Subcutaneous abdominal adipose tissue (tissue), 5 donors: Measurements from ENCODE around the gene CPB2.

Experiments used
- H3K27ac ChIP-seq: one replicate; pipeline ENCODE4 v1.7.0; 2013; ENCODE audit warnings: low read depth, mild to moderate bottlenecking, inconsistent platforms, low read length, moderate library complexity
- H3K27me3 ChIP-seq, 5 donors: one replicate each; pipeline ENCODE4 v1.7.0; 2013; ENCODE audit warnings: low read length in 5 of 5, inconsistent platforms in 1 of 5; ENCODE audit not compliant: control insufficient read depth in 5 of 5, insufficient read depth in 4 of 5
- H3K36me3 ChIP-seq, 5 donors: one replicate each; pipeline ENCODE4 v1.7.0; 2013; ENCODE audit warnings: low read length in 5 of 5; ENCODE audit not compliant: control insufficient read depth in 5 of 5, insufficient read depth in 5 of 5
- H3K4me1 ChIP-seq, 5 donors: one replicate each; pipeline ENCODE4 v1.7.0; 2013; ENCODE audit warnings: low read length in 5 of 5, mild to moderate bottlenecking in 3 of 5, moderate library complexity in 1 of 5; ENCODE audit not compliant: control insufficient read depth in 5 of 5, insufficient read depth in 5 of 5
- H3K4me3 ChIP-seq, 5 donors: one replicate each; pipeline ENCODE4 v1.7.0; 2013; ENCODE audit warnings: low read length in 5 of 5, low read depth in 1 of 5
- H3K9ac ChIP-seq, 5 donors: one replicate each; pipeline ENCODE4 v1.7.0; 2013; ENCODE audit warnings: low read length in 5 of 5, mild to moderate bottlenecking in 4 of 5, moderate library complexity in 3 of 5
- H3K9me3 ChIP-seq, 5 donors: one replicate each; pipeline ENCODE4 v1.7.0; 2013; ENCODE audit warnings: low read length in 5 of 5; ENCODE audit not compliant: control insufficient read depth in 5 of 5
- donor health status: healthy.
- donor health status: healthy.
- donor health status: healthy.
- donor health status: healthy.
- donor health status: healthy.

CPB2 gene

GRCh38 chr13:46142776-46143175, 37.9 kb upstream of the CPB2 start:
- Histone ChIP-seq H3K27me3 (no peaks in the 10 kb centered on the region), H3K36me3 (peaks cover 0 to 36% (median 2%) of the 10 kb centered on the region in 5 donors), H3K4me1 (no peaks in the 10 kb centered on the region), H3K9ac (no peak overlapping the region), H3K9me3 (no peaks in the 10 kb centered on the region), H3K27ac (no peak overlapping the region), H3K4me3 (no peak overlapping the region)

DNA sequence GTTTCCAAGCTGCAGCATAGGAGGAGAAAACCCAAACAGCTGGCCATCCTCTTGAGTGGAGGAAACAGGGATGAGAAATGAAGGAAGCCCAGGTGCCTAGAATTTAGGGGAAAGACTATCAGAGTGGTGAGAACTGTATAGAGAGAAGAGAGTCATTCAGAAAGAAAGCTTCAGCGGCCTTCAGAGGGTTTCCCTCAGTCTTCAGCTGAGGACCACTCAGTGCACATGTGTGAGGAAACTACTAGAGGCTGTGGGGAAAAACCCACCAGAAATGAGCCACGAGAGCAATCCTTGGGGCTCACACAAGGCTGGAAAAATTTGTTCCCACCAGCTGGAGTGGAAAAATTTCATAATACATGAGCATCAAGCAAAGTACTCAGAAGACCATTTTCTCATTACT, 35.2 kb upstream of the CPB2 start:
- Histone ChIP-seq H3K4me1 (no peaks in the 10 kb centered on the region), H3K36me3 (peaks cover 0 to 51% (median 2%) of the 10 kb centered on the region in 5 donors), H3K27ac (no peak overlapping the region), H3K9me3 (no peaks in the 10 kb centered on the region), H3K9ac (no peak overlapping the region), H3K27me3 (no peaks in the 10 kb centered on the region), H3K4me3 (no peak overlapping the region)

- Histone ChIP-seq H3K36me3 (peaks cover 0 to 44% (median 2%) of the 10 kb centered on the region in 5 donors), H3K9me3 (no peaks in the 10 kb centered on the region), H3K27ac (no peak overlapping the region)
These were observed 32.9 kb upstream of the CPB2 start for GRCh38 chr13:46137627-46138317.

DNA sequence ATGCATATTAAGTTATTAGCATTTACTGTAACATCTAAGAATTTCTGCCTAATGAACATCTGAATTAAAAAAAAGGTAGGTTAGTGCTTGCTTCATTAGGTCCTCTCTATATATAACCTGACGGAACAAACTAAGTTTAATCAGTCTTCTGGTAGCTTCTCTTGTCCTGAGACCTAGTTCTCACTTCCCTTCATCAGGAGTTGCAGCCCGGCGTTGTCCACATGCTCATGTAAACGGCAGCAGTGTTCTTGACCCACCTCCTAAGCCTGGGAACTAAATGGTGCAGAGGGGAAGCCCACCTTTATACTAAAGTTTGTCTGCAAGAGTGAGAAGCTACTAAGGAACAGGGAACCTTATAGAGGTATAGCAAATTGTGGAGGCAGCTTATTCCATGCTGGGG, 31.9 kb upstream of the CPB2 start:
- H3K9me3 ChIP-seq, result no peaks in the 10 kb centered on the region
- H3K27me3 ChIP-seq, result no peaks in the 10 kb centered on the region
- no peak overlapping the region for H3K27ac ChIP-seq
- H3K9ac ChIP-seq, result no peak overlapping the region
- H3K4me3 ChIP-seq, result no peak overlapping the region
- peaks cover 0 to 44% (median 3%) of the 10 kb centered on the region in 5 donors for H3K36me3 ChIP-seq
- no peaks in the 10 kb centered on the region for H3K4me1 ChIP-seq

More at GRCh38 chr13:46137627-46138317, 32.9 kb upstream of the CPB2 start:
- H3K4me3 ChIP-seq, result no peak overlapping the region
- no peaks in the 10 kb centered on the region for H3K4me1 ChIP-seq
- H3K9ac ChIP-seq, result no peak overlapping the region
- no peaks in the 10 kb centered on the region for H3K27me3 ChIP-seq

GRCh38 chr13:46134961-46135522, 30.2 kb upstream of the CPB2 start:
- Histone ChIP-seq H3K4me1 (no peaks in the 10 kb centered on the region), H3K36me3 (peaks cover 0 to 46% (median 3%) of the 10 kb centered on the region in 5 donors), H3K9me3 (no peaks in the 10 kb centered on the region), H3K4me3 (no peak overlapping the region), H3K27me3 (no peaks in the 10 kb centered on the region), H3K27ac (no peak overlapping the region), H3K9ac (no peak overlapping the region)

- no peak overlapping the region for H3K9ac ChIP-seq
- no peaks in the 10 kb centered on the region for H3K27me3 ChIP-seq
- no peaks in the 10 kb centered on the region for H3K9me3 ChIP-seq
- H3K4me1 ChIP-seq, result no peaks in the 10 kb centered on the region
- H3K4me3 ChIP-seq, result no peak overlapping the region
- peaks cover 0 to 48% (median 0%) of the 10 kb centered on the region in 5 donors for H3K36me3 ChIP-seq
- H3K27ac ChIP-seq, result no peak overlapping the region
These were observed 29.7 kb upstream of the CPB2 start for GRCh38 chr13:46134494-46134893.

DNA sequence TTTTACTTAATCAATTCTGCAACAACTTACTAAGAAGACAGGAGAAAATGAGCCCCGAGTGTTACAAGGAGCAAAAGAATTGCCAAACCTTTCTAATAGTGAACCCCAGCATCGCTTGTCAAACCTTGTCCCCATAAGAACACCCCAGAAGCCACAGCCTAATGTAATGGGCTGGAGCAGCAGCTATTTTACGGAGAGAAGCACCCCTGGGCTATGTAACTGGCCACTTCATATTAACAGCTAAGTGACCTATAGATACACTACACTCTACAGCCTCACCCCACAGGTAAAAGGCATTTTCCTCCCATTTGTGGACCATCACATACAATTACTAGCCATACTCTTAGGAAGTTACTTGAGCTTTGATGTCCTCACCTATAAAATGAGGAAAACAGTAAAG, 27.3 kb upstream of the CPB2 start:
- H3K9me3 ChIP-seq, result no peaks in the 10 kb centered on the region
- H3K27ac ChIP-seq, result no peak overlapping the region
- H3K9ac ChIP-seq, result no peak overlapping the region
- no peaks in the 10 kb centered on the region for H3K4me1 ChIP-seq
- no peaks in the 10 kb centered on the region for H3K27me3 ChIP-seq
- H3K4me3 ChIP-seq, result no peak overlapping the region
- peaks cover 0 to 44% (median 0%) of the 10 kb centered on the region in 5 donors for H3K36me3 ChIP-seq

DNA sequence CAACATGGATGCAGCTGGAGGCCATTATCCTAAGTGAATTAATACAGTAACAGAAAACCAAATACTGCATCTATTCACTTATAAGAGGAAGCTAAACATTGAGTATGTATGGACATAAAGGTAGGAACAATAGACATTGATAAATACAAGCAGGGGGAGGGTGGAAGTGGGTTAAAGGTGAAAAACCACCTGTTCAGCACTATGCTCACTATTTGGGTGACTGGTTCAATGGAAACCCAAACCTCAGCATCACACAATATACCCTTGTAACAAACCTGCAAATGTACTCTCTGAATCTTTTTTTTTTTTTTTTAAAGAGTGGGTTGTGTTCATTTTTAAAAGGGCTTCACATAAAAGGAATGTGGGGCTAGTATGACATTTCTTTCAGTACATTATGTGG, 26.9 kb upstream of the CPB2 start:
- no peak overlapping the region for H3K4me3 ChIP-seq
- no peaks in the 10 kb centered on the region for H3K4me1 ChIP-seq
- H3K9me3 ChIP-seq, result no peaks in the 10 kb centered on the region
- no peak overlapping the region for H3K9ac ChIP-seq
- no peaks in the 10 kb centered on the region for H3K27me3 ChIP-seq
- H3K36me3 ChIP-seq, result peaks cover 0 to 43% (median 0%) of the 10 kb centered on the region in 5 donors
- H3K27ac ChIP-seq, result no peak overlapping the region

GRCh38 chr13:46129955-46130618, 25.3 kb upstream of the CPB2 start:
- Histone ChIP-seq H3K4me1 (peaks cover 0 to 10% (median 0%) of the 10 kb centered on the region in 5 donors), H3K36me3 (peaks cover 0 to 29% (median 0%) of the 10 kb centered on the region in 5 donors), H3K9me3 (no peaks in the 10 kb centered on the region)

GRCh38 chr13:46129124-46129523, 24.3 kb upstream of the CPB2 start:
- Histone ChIP-seq H3K27ac (no peak overlapping the region), H3K9ac (no peak overlapping the region), H3K4me1 (peaks cover 0 to 11% (median 0%) of the 10 kb centered on the region in 5 donors), H3K9me3 (no peaks in the 10 kb centered on the region), H3K4me3 (no peak overlapping the region), H3K27me3 (no peaks in the 10 kb centered on the region), H3K36me3 (peaks cover 0 to 29% (median 0%) of the 10 kb centered on the region in 5 donors)

More at GRCh38 chr13:46129955-46130618, 25.3 kb upstream of the CPB2 start:
- H3K9ac ChIP-seq, result no peak overlapping the region
- no peak overlapping the region for H3K4me3 ChIP-seq
- no peak overlapping the region for H3K27ac ChIP-seq
- H3K27me3 ChIP-seq, result no peaks in the 10 kb centered on the region
